K562 (cell line): ENCODE data around the gene QPRT. TPM values are rescaled to one million over a fixed set of nuclear protein-coding genes. Genes with fewer than 3 reads are reported as not detected.

Experiments used
- BRD9 ChIP-seq: fragments of 450-650 bp; IDR thresholded peaks from 2 replicates; pipeline ENCODE4 v1.6.1; 2018; ENCODE audit warnings: low read depth; ENCODE audit not compliant: partially characterized antibody
- CAMTA2 ChIP-seq: fragments of 250-450 bp; sonication (Bioruptor Pico); conservative IDR thresholded peaks from 2 replicates; pipeline ENCODE4 v1.5.1; 2022
- CSDE1 ChIP-seq, 2 experiments: fragments of 450-650 bp; IDR thresholded peaks; 2 replicates each; pipeline ENCODE4 v1.6.1; 2016; ENCODE audit warnings: mild to moderate bottlenecking in 1 of 2
- FUS ChIP-seq: fragments of 200-400 bp; formaldehyde crosslinking; optimal IDR thresholded peaks from 2 replicates; pipeline ENCODE3; 2017; ENCODE audit warnings: low read depth, low read length
- HOXB6 ChIP-seq: fragments of 250-450 bp; sonication (Bioruptor Pico); IDR thresholded peaks from 2 replicates; pipeline ENCODE4 v1.5.1; 2022; ENCODE audit warnings: mild to moderate bottlenecking, borderline replicate concordance
- KAT7 ChIP-seq: sonication (generic); formaldehyde crosslinking; IDR thresholded peaks from 2 replicates; pipeline ENCODE4 v1.8.0; 2022; ENCODE audit warnings: missing genetic modification reagents, mild to moderate bottlenecking, borderline replicate concordance
- POLR2A ChIP-seq: fragments of 450-650 bp; conservative IDR thresholded peaks from 2 replicates; pipeline ENCODE4 v1.6.1; 2016
- PRPF4 ChIP-seq: fragments of 200-400 bp; formaldehyde crosslinking; IDR thresholded peaks from one replicate; pipeline ENCODE4 v1.6.1; 2017; ENCODE audit warnings: low read length, low read depth, mild to moderate bottlenecking; ENCODE audit not compliant: insufficient read depth, poor library complexity, severe bottlenecking
- RBFOX2 ChIP-seq: fragments of 200-400 bp; formaldehyde crosslinking; IDR thresholded peaks from 2 replicates; pipeline ENCODE4 v1.6.1; 2017; ENCODE audit warnings: low read depth, mild to moderate bottlenecking, low read length, moderate library complexity
- TAL1 ChIP-seq: fragments of 450-650 bp; IDR thresholded peaks from 2 replicates; pipeline ENCODE4 v1.6.1; 2016; ENCODE audit warnings: mild to moderate bottlenecking
- TSC22D4 ChIP-seq: fragments of 450-650 bp; IDR thresholded peaks from 2 replicates; pipeline ENCODE4 v1.6.1; 2016; ENCODE audit warnings: missing genetic modification characterization, missing biosample characterization, control low read depth
- ZFP30 ChIP-seq: fragments of 250-450 bp; sonication (Bioruptor Pico); IDR thresholded peaks from 2 replicates; pipeline ENCODE4 v1.8.0; 2022; ENCODE audit warnings: moderate library complexity, mild to moderate bottlenecking, inconsistent platforms, borderline replicate concordance
- ZNF212 ChIP-seq: fragments of 450-650 bp; formaldehyde crosslinking; IDR thresholded peaks from 2 replicates; pipeline ENCODE4 v1.4.0; 2020; ENCODE audit warnings: mild to moderate bottlenecking
- polyA plus RNA-seq, 8 experiments: library from polyadenylated mRNA; depleted of rRNA in 4 of 8; stranded (reverse) in 5 of 8; unstranded in 3 of 8; fragments of >200 nt; fragmentation: Nextera tagmentation in 2 of 8; fragmentation: Illumina TruSeq in 1 of 8; extraction: Ambion mirVana in 2 of 8; extraction: Trizol in 1 of 8; gene quantifications; 2 replicates each; pipeline versions ENCODE4 v1.2.1 to v1.2.3, GENCODE V29; 2011 to 2014; ENCODE audit warnings: inconsistent platforms in 1 of 8, missing spikeins in 1 of 8
- total RNA-seq, 7 experiments: library from RNA; depleted of rRNA in 6 of 7; stranded (reverse); fragments of >200 nt in 6 of 7; fragmentation: Illumina TruSeq in 2 of 7; extraction: Trizol in 2 of 7; gene quantifications; 2 replicates each; pipeline versions ENCODE4 v1.2.1 to v1.2.3, GENCODE V29; 2011 to 2021; ENCODE audit warnings: low replicate concordance in 1 of 7
- TF ChIP-seq, protein P1 (sequence below): fragments of 450-650 bp; formaldehyde crosslinking; IDR thresholded peaks from 2 replicates; pipeline ENCODE4 v1.4.0; 2020; ENCODE audit warnings: mild to moderate bottlenecking
- TF ChIP-seq, protein P2 (sequence below): fragments of 450-650 bp; IDR thresholded peaks from 2 replicates; pipeline ENCODE4 v1.6.1; 2016; ENCODE audit warnings: missing biosample characterization, missing genetic modification characterization
- TF ChIP-seq, protein P3 (sequence below): sonication (generic); formaldehyde crosslinking; IDR thresholded peaks from 2 replicates; pipeline ENCODE4 v1.8.1; 2022; ENCODE audit warnings: missing genetic modification reagents
- TF ChIP-seq, protein P4 (sequence below): IDR thresholded peaks from 3 replicates; pipeline ENCODE4 v1.6.1; 2011; ENCODE audit warnings: borderline replicate concordance, mild to moderate bottlenecking, moderate library complexity; ENCODE audit not compliant: insufficient read length; ENCODE audit errors: extremely low read depth
- TF ChIP-seq, protein P5 (sequence below): sonication (generic); formaldehyde crosslinking; IDR thresholded peaks from 2 replicates; pipeline ENCODE4 v1.8.0; 2022; ENCODE audit warnings: missing genetic modification reagents, mild to moderate bottlenecking, moderate library complexity, borderline replicate concordance
- TF ChIP-seq, protein P6 (sequence below): IDR thresholded peaks from 2 replicates; pipeline ENCODE4 v1.6.1; 2014; ENCODE audit warnings: antibody characterized with exemption

Gene QPRT
- total and polyA plus RNA-seq, 9 of the 15 experiments (the other 6 are each of a cell fraction or from before 2014, with no cell fraction given) = 7.7 to 112 (median 64.1) TPM

DNA sequence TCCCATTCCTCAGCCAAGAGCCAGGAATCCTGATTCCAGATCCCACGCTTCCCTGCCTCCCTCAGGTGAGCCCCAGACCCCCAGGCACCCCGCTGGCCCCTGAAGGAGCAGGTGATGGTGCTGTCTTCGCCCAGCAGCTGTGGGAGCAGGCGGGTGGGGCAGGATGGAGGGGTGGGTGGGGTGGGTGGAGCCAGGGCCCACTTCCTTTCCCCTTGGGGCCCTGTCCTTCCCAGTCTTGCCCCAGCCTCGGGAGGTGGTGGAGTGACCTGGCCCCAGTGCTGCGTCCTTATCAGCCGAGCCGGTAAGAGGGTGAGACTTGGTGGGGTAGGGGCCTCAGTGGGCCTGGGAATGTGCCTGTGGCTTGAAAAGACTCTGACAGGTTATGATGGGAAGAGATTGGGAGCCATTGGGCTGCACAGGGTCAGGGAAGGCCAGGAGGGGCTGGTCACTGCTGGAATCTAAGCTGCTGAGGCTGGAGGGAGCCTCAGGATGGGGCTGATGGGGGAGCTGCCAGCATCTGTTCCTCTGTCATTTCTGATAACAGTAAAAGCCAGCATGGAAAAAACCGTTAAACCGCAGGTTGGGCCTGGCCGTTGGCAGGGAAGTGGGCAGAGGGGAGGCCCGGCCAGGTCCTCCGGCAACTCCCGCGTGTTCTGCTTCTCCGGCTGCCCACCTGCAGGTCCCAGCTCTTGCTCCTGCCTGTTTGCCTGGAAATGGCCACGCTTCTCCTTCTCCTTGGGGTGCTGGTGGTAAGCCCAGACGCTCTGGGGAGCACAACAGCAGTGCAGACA, 15.8 kb upstream of the QPRT start, which contains the start of gene SPN (continued):
- TF ChIP-seq, protein P1, sequence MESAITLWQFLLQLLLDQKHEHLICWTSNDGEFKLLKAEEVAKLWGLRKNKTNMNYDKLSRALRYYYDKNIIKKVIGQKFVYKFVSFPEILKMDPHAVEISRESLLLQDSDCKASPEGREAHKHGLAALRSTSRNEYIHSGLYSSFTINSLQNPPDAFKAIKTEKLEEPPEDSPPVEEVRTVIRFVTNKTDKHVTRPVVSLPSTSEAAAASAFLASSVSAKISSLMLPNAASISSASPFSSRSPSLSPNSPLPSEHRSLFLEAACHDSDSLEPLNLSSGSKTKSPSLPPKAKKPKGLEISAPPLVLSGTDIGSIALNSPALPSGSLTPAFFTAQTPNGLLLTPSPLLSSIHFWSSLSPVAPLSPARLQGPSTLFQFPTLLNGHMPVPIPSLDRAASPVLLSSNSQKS (CRISPR knock-in tag) = no peak
- TF ChIP-seq PRPF4 (no peak), RBFOX2 (peak; percentile 91), FUS (no peak), TAL1 (peak; percentile 82), KAT7 (CRISPR knock-in tag) (no peak), CSDE1 (IDR thresholded peaks at IDR 0.05) (no peak), BRD9 (peak; percentile 25), HOXB6 (no peak), ZNF212 (no peak), POLR2A (peak; percentile 91), CAMTA2 (CRISPR knock-in tag) (no peak), ZFP30 (no peak), TSC22D4 (no peak)
- TF ChIP-seq, protein P2, sequence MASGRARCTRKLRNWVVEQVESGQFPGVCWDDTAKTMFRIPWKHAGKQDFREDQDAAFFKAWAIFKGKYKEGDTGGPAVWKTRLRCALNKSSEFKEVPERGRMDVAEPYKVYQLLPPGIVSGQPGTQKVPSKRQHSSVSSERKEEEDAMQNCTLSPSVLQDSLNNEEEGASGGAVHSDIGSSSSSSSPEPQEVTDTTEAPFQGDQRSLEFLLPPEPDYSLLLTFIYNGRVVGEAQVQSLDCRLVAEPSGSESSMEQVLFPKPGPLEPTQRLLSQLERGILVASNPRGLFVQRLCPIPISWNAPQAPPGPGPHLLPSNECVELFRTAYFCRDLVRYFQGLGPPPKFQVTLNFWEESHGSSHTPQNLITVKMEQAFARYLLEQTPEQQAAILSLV (tag) = no peak
- TF ChIP-seq, protein P3, sequence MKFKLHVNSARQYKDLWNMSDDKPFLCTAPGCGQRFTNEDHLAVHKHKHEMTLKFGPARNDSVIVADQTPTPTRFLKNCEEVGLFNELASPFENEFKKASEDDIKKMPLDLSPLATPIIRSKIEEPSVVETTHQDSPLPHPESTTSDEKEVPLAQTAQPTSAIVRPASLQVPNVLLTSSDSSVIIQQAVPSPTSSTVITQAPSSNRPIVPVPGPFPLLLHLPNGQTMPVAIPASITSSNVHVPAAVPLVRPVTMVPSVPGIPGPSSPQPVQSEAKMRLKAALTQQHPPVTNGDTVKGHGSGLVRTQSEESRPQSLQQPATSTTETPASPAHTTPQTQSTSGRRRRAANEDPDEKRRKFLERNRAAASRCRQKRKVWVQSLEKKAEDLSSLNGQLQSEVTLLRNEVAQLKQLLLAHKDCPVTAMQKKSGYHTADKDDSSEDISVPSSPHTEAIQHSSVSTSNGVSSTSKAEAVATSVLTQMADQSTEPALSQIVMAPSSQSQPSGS = no peak
- TF ChIP-seq, protein P4, sequence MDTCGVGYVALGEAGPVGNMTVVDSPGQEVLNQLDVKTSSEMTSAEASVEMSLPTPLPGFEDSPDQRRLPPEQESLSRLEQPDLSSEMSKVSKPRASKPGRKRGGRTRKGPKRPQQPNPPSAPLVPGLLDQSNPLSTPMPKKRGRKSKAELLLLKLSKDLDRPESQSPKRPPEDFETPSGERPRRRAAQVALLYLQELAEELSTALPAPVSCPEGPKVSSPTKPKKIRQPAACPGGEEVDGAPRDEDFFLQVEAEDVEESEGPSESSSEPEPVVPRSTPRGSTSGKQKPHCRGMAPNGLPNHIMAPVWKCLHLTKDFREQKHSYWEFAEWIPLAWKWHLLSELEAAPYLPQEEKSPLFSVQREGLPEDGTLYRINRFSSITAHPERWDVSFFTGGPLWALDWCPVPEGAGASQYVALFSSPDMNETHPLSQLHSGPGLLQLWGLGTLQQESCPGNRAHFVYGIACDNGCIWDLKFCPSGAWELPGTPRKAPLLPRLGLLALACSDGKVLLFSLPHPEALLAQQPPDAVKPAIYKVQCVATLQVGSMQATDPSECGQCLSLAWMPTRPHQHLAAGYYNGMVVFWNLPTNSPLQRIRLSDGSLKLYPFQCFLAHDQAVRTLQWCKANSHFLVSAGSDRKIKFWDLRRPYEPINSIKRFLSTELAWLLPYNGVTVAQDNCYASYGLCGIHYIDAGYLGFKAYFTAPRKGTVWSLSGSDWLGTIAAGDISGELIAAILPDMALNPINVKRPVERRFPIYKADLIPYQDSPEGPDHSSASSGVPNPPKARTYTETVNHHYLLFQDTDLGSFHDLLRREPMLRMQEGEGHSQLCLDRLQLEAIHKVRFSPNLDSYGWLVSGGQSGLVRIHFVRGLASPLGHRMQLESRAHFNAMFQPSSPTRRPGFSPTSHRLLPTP = no peak
- TF ChIP-seq, protein P5, sequence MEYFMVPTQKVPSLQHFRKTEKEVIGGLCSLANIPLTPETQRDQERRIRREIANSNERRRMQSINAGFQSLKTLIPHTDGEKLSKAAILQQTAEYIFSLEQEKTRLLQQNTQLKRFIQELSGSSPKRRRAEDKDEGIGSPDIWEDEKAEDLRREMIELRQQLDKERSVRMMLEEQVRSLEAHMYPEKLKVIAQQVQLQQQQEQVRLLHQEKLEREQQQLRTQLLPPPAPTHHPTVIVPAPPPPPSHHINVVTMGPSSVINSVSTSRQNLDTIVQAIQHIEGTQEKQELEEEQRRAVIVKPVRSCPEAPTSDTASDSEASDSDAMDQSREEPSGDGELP (CRISPR knock-in tag) = peak; percentile 92
- TF ChIP-seq, protein P6, sequence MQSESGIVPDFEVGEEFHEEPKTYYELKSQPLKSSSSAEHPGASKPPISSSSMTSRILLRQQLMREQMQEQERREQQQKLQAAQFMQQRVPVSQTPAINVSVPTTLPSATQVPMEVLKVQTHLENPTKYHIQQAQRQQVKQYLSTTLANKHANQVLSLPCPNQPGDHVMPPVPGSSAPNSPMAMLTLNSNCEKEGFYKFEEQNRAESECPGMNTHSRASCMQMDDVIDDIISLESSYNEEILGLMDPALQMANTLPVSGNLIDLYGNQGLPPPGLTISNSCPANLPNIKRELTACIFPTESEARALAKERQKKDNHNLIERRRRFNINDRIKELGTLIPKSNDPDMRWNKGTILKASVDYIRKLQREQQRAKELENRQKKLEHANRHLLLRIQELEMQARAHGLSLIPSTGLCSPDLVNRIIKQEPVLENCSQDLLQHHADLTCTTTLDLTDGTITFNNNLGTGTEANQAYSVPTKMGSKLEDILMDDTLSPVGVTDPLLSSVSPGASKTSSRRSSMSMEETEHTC = 0 out of 2 replicates have a peak, but pooled peaks have one; percentile 41
